ENCODE data around the gene COBLL1.

COBLL1 gene

GRCh38 chr2:164675687-164676086, 165.9 kb downstream of the COBLL1 start:
- Histone ChIP-seq H3F3A (ENCODE audit: insufficient read depth, low read length) (no peaks in the 10 kb centered on the region), H3K27ac (ENCODE audit: low read depth, low read length, poor library complexity, severe bottlenecking) (no peak overlapping the region), H3K4me3 (ENCODE audit: low read depth, low read length, poor library complexity, severe bottlenecking) (no peak overlapping the region), H3K9me3 (ENCODE audit: low read length) (no peaks in the 10 kb centered on the region), H3K36me3 (ENCODE audit: insufficient read depth, low read length) (no peaks in the 10 kb centered on the region), H4K20me1 (ENCODE audit: insufficient read depth, low read length) (no peaks in the 10 kb centered on the region), H3K4me2 (ENCODE audit: low read length) (no peak overlapping the region), H3K9ac (ENCODE audit: low read length) (no peak overlapping the region), H2AFZ (ENCODE audit: low read length) (no peak overlapping the region), H3K27me3 (ENCODE audit: insufficient read depth, low read length) (no peaks in the 10 kb centered on the region), H3K9me2 (ENCODE audit: low read depth, low read length) (no peaks in the 10 kb centered on the region), H3K4me1 (ENCODE audit: insufficient read depth, low read length, severe bottlenecking) (no peaks in the 10 kb centered on the region), H3K79me2 (ENCODE audit: insufficient read depth, low read length) (no peaks in the 10 kb centered on the region)
- TF ChIP-seq CTCF (IDR thresholded peaks at IDR 0.05; ENCODE audit: low read length) (no peak), EZH2 (IDR thresholded peaks at IDR 0.05; ENCODE audit: borderline replicate concordance, low read length) (no peak)

GRCh38 chr2:164675027-164675426, 166.6 kb downstream of the COBLL1 start:
- H3K27me3 ChIP-seq (ENCODE audit: insufficient read depth, low read length): no peaks in the 10 kb centered on the region
- no peak overlapping the region for H3K4me3 ChIP-seq (ENCODE audit: low read depth, low read length, poor library complexity, severe bottlenecking)
- H3K4me2 ChIP-seq (ENCODE audit: low read length): no peak overlapping the region
- no peaks in the 10 kb centered on the region for H3K4me1 ChIP-seq (ENCODE audit: insufficient read depth, low read length, severe bottlenecking)
- no peak overlapping the region for H3K9ac ChIP-seq (ENCODE audit: low read length)
- no peaks in the 10 kb centered on the region for H3K9me3 ChIP-seq (ENCODE audit: low read length)
- no peaks in the 10 kb centered on the region for H3K79me2 ChIP-seq (ENCODE audit: insufficient read depth, low read length)
- no peaks in the 10 kb centered on the region for H4K20me1 ChIP-seq (ENCODE audit: insufficient read depth, low read length)
- no peaks in the 10 kb centered on the region for H3K9me2 ChIP-seq (ENCODE audit: low read depth, low read length)
- TF ChIP-seq CTCF (IDR thresholded peaks at IDR 0.05; ENCODE audit: low read length): no peak
- no peak for TF ChIP-seq EZH2 (IDR thresholded peaks at IDR 0.05; ENCODE audit: borderline replicate concordance, low read length)
- H3K36me3 ChIP-seq (ENCODE audit: insufficient read depth, low read length): no peaks in the 10 kb centered on the region
- H3F3A ChIP-seq (ENCODE audit: insufficient read depth, low read length): no peaks in the 10 kb centered on the region
- H2AFZ ChIP-seq (ENCODE audit: low read length): no peak overlapping the region
- no peak overlapping the region for H3K27ac ChIP-seq (ENCODE audit: low read depth, low read length, poor library complexity, severe bottlenecking)

GRCh38 chr2:164671664-164672396, 169.8 kb downstream of the COBLL1 start:
- Histone ChIP-seq H3K27me3 (ENCODE audit: insufficient read depth, low read length) (no peaks in the 10 kb centered on the region), H2AFZ (ENCODE audit: low read length) (no peak overlapping the region), H3K4me3 (ENCODE audit: low read depth, low read length, poor library complexity, severe bottlenecking) (no peak overlapping the region), H3K9ac (ENCODE audit: low read length) (no peak overlapping the region), H3K9me3 (ENCODE audit: low read length) (no peaks in the 10 kb centered on the region), H3K9me2 (ENCODE audit: low read depth, low read length) (no peaks in the 10 kb centered on the region), H3K4me1 (ENCODE audit: insufficient read depth, low read length, severe bottlenecking) (no peaks in the 10 kb centered on the region), H4K20me1 (ENCODE audit: insufficient read depth, low read length) (no peaks in the 10 kb centered on the region), H3F3A (ENCODE audit: insufficient read depth, low read length) (no peaks in the 10 kb centered on the region), H3K79me2 (ENCODE audit: insufficient read depth, low read length) (no peaks in the 10 kb centered on the region), H3K4me2 (ENCODE audit: low read length) (no peak overlapping the region), H3K27ac (ENCODE audit: low read depth, low read length, poor library complexity, severe bottlenecking) (no peak overlapping the region), H3K36me3 (ENCODE audit: insufficient read depth, low read length) (no peaks in the 10 kb centered on the region)
- TF ChIP-seq EZH2 (IDR thresholded peaks at IDR 0.05; ENCODE audit: borderline replicate concordance, low read length): no peak
- no peak for TF ChIP-seq CTCF (IDR thresholded peaks at IDR 0.05; ENCODE audit: low read length)

Data from OCI-LY1 (cell line).